Osteoblast (primary cell): ENCODE data around the gene FAAH. TPM values are rescaled to one million over a fixed set of nuclear protein-coding genes. Genes with fewer than 3 reads are reported as not detected.

Experiments
- DNase-seq: peaks from one replicate; pipeline ENCODE4 v3.0.0; 2011; ENCODE audit warnings: low spot score, mixed read lengths; ENCODE audit not compliant: insufficient read length; ENCODE audit errors: missing footprints
- H2AFZ ChIP-seq: 2 replicates; pipeline ENCODE4 v1.6.0; 2011; ENCODE audit warnings: mild to moderate bottlenecking, low read length
- H3K27ac ChIP-seq: 2 replicates; pipeline ENCODE4 v1.5.1; 2011; ENCODE audit warnings: mild to moderate bottlenecking, low read depth, low read length, moderate library complexity
- H3K27me3 ChIP-seq: 2 replicates; pipeline ENCODE4 v1.6.0; 2012; ENCODE audit warnings: mild to moderate bottlenecking, control low read depth, inconsistent platforms, low read length, moderate library complexity; ENCODE audit not compliant: insufficient read depth
- H3K36me3 ChIP-seq: 2 replicates; pipeline ENCODE4 v1.5.1; 2011; ENCODE audit warnings: mild to moderate bottlenecking, low read length, control low read depth, moderate library complexity; ENCODE audit not compliant: insufficient read depth
- H3K4me1 ChIP-seq: 2 replicates; pipeline ENCODE4 v1.5.1; 2011; ENCODE audit warnings: mild to moderate bottlenecking, low read length, control low read depth, moderate library complexity; ENCODE audit not compliant: insufficient read depth
- H3K4me2 ChIP-seq: 2 replicates; pipeline ENCODE4 v1.6.0; 2011; ENCODE audit warnings: mild to moderate bottlenecking, low read length; ENCODE audit not compliant: insufficient read depth
- H3K4me3 ChIP-seq: fragments of 200-600 bp; sonication (generic); 3 replicates; pipeline ENCODE4 v1.5.1; 2012; ENCODE audit warnings: mild to moderate bottlenecking, low read length, inconsistent platforms; ENCODE audit not compliant: insufficient read depth
- H3K79me2 ChIP-seq: 2 replicates; pipeline ENCODE4 v1.6.0; 2012; ENCODE audit warnings: mild to moderate bottlenecking, low read length, control low read depth, inconsistent platforms; ENCODE audit not compliant: insufficient read depth
- H3K9me3 ChIP-seq: 2 replicates; pipeline ENCODE4 v1.5.1; 2011; ENCODE audit warnings: low read depth, low read length, control low read depth
- H4K20me1 ChIP-seq: 2 replicates; pipeline ENCODE4 v1.6.0; 2012; ENCODE audit warnings: mild to moderate bottlenecking, low read length, control low read depth; ENCODE audit not compliant: insufficient read depth
- CTCF ChIP-seq: IDR thresholded peaks from 2 replicates; pipeline ENCODE4 v1.5.1; 2011; ENCODE audit warnings: mild to moderate bottlenecking, low read depth, low read length, moderate library complexity; ENCODE audit errors: extremely low read depth
- total RNA-seq: library from RNA; depleted of rRNA; stranded (reverse); fragments of >200 nt; gene quantifications from 2 replicates; pipeline ENCODE4 v1.2.3, GENCODE V29; 2012

FAAH gene
- total RNA-seq, 1 donor: 4.0 TPM

GRCh38 chr1:46413596-46413985 is 19.5 kb downstream of the FAAH start:
- Histone ChIP-seq H3K36me3 (no peaks in the 10 kb centered on the region), H3K27me3 (no peaks in the 10 kb centered on the region), H2AFZ (no peak overlapping the region), H3K27ac (no peak overlapping the region), H3K4me3 (no peak overlapping the region), H3K4me1 (no peaks in the 10 kb centered on the region), H4K20me1 (no peaks in the 10 kb centered on the region), H3K79me2 (no peaks in the 10 kb centered on the region), H3K9me3 (no peaks in the 10 kb centered on the region), H3K4me2 (no peak overlapping the region)
- peak; percentile 41 for TF ChIP-seq CTCF
- DNase-seq: peak; percentile 90

- DNase-seq: peak; percentile 37
- Histone ChIP-seq H3K4me1 (no peaks in the 10 kb centered on the region), H2AFZ (no peak overlapping the region)
Observed at GRCh38 chr1:46415514-46415913, 21.4 kb downstream of the FAAH start.

GRCh38 chr1:46418976-46419375 is 24.9 kb downstream of the FAAH start:
- H4K20me1 ChIP-seq: no peaks in the 10 kb centered on the region
- no peak for TF ChIP-seq CTCF
- H3K9me3 ChIP-seq: no peaks in the 10 kb centered on the region
- no peaks in the 10 kb centered on the region for H3K79me2 ChIP-seq
- H3K27ac ChIP-seq: no peak overlapping the region
- H3K36me3 ChIP-seq: no peaks in the 10 kb centered on the region
- H3K4me3 ChIP-seq: no peak overlapping the region
- no peak for DNase-seq
- no peak overlapping the region for H2AFZ ChIP-seq
- H3K4me2 ChIP-seq: no peak overlapping the region
- no peaks in the 10 kb centered on the region for H3K4me1 ChIP-seq
- peaks cover 18% of the 10 kb centered on the region for H3K27me3 ChIP-seq

More at GRCh38 chr1:46415514-46415913, 21.4 kb downstream of the FAAH start:
- no peak overlapping the region for H3K4me2 ChIP-seq
- no peaks in the 10 kb centered on the region for H3K79me2 ChIP-seq
- H3K36me3 ChIP-seq: no peaks in the 10 kb centered on the region
- no peaks in the 10 kb centered on the region for H4K20me1 ChIP-seq
- no peak for TF ChIP-seq CTCF
- H3K9me3 ChIP-seq: no peaks in the 10 kb centered on the region
- H3K27me3 ChIP-seq: peaks cover 7% of the 10 kb centered on the region
- no peak overlapping the region for H3K4me3 ChIP-seq
- no peak overlapping the region for H3K27ac ChIP-seq

- H3K27ac ChIP-seq: no peak overlapping the region
- H3K36me3 ChIP-seq: no peaks in the 10 kb centered on the region
- no peak overlapping the region for H2AFZ ChIP-seq
- H4K20me1 ChIP-seq: no peaks in the 10 kb centered on the region
- no peak for TF ChIP-seq CTCF
- no peaks in the 10 kb centered on the region for H3K79me2 ChIP-seq
- H3K9me3 ChIP-seq: no peaks in the 10 kb centered on the region
- no peak overlapping the region for H3K4me3 ChIP-seq
- H3K4me1 ChIP-seq: no peaks in the 10 kb centered on the region
- peaks cover 18% of the 10 kb centered on the region for H3K27me3 ChIP-seq
- no peak overlapping the region for H3K4me2 ChIP-seq
- no peak for DNase-seq
Observed at GRCh38 chr1:46420533-46420915, 26.4 kb downstream of the FAAH start.
